Hindlimb muscle (tissue), 1 donor: ENCODE data around the gene FAM124A. TPM values are rescaled to one million over a fixed set of nuclear protein-coding genes. Genes with fewer than 3 reads are reported as not detected.
"Not testable (repeated sequence)": the region's sequence is repeated elsewhere in the genome, so short reads cannot be mapped to it uniquely, and the experiment has no call there.

Experiments
- DNase-seq: peaks from one replicate; pipeline ENCODE4 v3.0.0-alpha.2; 2013
- polyA plus RNA-seq: library from polyadenylated mRNA; unstranded; fragments of 120-200 nt; gene quantifications from one replicate; pipeline ENCODE4 v1.2.1, GENCODE V29; 2013; ENCODE audit not compliant: insufficient read length

The FAM124A gene
- polyA plus RNA-seq, 1 donor: 2.2 TPM

DNA sequence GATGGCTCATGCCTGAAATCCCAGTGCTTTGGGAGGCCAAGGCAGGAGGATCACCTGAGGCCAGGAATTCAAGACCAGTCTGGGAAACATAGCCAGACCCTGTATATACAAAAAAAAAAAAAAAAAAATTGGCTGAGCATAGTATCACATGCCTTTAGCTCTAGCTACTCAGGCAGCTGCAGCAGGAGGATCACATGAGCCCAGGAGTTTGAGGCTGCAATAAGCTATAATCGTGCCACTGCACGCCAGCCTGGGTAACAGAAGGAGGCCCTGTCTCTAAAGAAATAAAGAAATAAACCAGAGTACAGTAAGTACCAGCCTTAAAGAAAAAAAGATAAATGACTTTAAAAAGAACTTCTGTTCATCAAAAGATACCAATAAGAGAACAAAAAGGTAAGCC is 52.9 kb downstream of the FAM124A start:
- DNase-seq: no peak

DNA sequence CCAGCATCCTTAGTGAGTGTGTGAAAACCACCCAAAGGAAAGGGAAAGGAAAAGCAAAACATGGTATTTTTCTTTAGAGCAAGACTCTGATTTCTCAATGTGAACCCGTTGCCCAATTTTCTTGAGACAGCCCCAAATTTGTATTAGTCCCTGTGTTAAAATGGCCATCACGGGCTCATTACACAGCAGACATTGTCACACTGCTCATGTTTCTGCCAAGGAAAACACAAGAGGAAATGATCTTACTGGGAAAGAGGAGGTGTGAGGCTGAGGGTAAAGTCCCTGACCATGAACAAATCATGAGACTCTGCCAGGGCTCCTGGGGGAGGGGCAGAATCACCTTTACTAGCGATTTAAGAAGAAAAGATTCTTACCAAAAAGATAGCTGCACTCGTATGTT is 54.4 kb downstream of the FAM124A start:
- no peak for DNase-seq

GRCh38 chr13:51277928-51278327 is 55.7 kb downstream of the FAM124A start:
- no peak for DNase-seq

DNA sequence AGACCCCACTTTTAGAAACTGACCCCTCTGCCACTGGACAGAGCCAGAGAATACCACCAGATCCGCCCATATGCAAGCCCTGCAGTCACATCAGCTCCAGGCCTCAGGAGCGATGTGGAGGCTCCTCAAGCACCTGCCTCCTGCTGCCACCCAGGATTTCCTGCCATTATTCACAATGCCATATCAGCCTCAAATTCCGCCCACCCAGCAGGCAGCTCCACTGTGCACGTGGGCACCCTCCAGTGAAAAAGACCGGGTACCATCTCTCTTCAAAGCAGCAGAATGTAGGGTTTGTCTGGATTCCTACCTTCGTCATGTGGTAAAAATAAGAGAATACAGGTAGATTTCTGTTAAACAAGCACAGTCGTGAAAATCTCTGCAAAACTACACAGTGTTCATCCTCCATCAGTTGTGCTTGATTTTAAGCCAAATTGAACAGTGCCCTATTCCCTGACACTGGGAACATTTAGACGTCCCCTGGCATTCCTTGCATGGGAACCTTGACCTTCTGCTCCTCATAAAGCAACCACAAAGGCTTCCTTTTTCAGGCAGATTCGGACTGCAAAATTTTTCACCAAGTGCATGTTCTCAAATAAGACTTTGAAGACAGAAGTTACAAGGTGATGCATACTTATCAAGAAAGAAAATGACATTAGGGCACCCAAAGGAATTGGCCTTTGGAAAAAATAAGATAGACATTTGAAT is 56.4 kb downstream of the FAM124A start:
- DNase-seq: no peak

GRCh38 chr13:51280379-51280940 is 58.3 kb downstream of the FAM124A start:
- DNase-seq: no peak

GRCh38 chr13:51282322-51282721 is 60.1 kb downstream of the FAM124A start:
- no peak for DNase-seq

DNA sequence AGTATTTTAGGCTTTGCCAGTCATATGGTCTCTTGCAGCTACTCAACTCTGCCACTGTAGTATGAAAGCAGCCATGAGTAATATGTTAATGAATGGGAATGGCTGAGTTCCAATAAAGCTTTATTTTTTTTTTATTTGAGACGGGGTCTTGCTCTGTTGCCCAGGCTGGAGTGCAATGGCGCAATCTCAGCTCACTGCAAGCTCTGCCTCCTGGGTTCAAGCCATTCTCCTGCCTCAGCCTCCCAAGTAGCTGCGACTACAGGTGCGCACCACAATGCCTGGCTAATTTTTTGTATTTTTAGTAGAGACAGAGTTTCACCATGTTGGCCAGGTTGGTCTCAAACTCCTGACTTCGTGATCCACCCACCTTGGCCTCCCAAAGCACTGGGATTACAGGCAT is 60.7 kb downstream of the FAM124A start:
- DNase-seq: not testable (repeated sequence)

- DNase-seq: no peak
Observed at GRCh38 chr13:51283371-51283770, 61.2 kb downstream of the FAM124A start.

- DNase-seq: no peak
Observed at GRCh38 chr13:51284339-51284738, 62.1 kb downstream of the FAM124A start.

DNA sequence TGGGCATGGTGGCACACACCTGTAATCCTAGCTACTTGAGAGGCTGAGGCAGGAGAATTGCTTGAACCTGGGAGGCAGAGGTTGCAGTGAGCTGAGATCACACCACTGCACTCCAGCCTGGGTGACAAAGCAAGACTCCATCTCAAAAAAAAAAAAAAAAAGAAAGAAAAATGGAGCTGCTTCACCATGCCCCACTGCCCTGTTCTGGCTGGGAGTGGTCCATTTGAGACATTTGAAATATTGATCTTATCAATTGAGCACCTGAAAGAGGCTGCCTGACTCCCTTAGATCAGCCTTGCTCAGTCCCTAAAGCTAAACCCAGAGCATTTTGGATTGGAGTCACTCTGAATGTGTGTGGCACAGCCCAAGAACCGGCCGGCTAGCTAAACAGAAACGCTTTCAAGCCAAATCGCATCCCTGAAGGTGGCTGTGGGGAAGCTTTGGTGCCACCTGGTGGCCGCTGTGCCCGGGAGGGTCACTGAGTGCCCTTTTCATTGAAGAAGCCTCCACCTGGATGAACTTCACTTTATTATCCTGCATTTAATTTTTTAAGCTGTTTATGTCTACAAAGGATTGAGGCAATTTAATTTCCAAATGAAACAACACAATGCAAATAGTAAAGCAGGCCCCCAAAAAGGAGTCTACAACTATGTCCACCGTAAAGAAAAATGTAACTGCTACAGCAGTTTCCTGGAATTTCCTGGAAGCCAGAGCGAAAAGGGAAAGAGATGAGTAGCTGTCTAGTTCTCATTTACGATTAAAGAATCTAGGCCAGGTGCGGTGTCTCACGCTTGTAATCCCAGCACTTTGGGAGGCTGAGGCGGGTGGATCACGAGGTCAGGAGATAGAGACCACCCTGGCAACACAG is 64.2 kb downstream of the FAM124A start:
- DNase-seq: peak; percentile 78

DNA sequence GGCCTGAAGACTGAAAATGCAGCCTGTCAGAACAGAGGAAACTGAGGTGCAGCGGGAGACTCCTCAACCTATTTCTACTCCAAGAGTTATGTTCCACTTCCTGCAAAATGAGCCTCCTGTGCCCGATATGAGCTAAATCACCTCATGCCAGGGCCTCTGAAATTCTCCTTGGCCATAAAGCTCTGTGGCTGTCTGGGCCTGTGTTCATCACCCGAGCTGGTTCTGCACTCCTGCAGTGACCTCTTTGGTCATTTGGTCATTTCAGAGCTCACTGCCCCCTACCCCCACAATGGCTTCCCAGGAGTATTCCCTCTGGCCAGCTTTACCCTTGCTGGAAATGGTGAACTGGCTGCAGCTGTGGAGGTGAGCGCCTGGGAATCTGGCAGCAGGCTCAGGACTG is 65.6 kb downstream of the FAM124A start:
- no peak for DNase-seq

- not testable (repeated sequence) for DNase-seq
Observed at GRCh38 chr13:51288254-51288653, 66.1 kb downstream of the FAM124A start.

DNA sequence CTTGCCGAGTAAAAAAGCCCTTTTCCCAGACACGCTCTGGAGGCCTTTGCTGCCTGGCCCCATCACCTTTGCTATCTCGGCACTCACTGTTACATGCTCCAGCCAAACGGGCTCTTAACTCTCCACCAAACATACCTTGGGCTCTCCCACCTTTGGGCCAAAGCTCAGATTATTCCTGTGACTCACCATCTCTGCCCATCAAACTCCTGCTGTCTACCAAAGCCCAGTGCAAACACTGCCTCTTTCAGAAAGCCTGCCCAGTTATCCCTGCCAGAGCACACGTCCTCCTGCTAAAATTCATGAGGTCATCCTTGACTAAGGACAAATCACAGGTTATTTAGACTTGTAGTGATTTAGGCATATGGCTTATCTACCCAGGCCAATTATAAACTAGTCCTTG is 69.1 kb downstream of the FAM124A start:
- no peak for DNase-seq

DNA sequence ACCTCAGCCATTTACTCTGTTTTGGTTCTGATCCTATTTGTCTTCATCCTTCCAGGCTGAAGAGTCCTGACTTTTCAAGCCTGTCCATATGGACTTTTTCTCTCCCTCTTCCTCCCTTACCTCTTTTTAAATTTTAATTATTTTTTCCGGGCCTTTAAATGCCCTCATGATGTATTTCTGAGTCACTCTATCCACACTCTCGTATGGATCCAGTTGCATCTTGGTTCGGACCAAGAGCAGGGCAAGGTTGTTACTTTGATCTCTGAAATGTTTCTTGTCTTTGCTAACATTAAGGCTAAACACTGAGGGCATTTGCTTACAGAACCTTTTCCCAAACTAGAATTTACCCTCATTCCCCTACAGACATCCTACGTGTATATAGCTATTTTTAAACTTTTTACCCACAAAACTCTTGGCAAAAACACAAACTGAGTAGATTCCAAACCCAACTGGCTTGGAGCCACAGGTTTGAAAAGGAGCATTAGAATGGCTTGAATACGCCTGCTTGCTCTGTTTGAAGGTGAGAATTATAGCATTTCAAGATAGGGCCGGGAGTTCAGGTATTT is 69.9 kb downstream of the FAM124A start:
- no peak for DNase-seq

DNA sequence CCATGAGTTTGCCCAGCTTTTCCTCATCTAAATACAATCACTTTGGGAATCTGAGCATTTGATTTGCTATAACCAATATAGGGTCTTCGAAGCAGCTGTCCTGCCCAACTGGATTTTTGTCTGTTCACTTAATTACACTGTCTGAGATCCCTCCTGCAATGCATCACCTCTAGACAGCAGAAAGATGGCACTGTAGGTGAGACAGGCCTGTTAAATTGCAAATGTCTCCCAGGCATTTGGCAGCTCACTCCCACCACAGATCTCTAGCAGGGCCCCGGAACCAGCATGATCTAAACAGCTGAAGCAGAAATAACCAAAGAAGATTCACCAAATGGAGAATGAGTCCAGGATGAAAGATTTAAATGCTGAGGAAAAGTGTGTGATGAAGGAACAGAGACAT is 75.4 kb downstream of the FAM124A start:
- no peak for DNase-seq

GRCh38 chr13:51298812-51299211 is 76.6 kb downstream of the FAM124A start:
- no peak for DNase-seq

DNA sequence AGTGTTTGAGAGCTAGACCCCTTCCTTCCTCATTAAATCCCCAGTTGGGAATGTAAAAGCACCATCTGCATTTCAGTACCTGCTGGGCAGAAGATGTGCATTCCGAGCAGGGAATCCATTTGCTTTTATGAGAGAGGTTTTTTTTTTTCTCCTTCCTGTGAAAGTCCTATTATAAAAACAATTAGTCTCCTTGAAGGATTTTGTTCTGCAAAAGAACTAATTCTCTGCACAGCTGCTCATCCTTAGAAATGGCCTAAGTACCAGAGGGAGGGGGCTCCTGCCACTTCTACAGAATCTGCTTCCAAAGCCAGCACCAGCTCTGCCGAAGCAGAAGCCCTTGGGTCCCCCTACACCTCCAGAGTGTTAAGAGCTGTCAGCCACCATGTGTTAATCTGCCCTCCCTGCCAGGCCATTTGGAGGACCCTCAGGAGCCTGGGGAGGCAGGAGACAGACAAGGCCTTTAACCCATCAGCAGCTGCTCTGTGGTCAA is 80.9 kb downstream of the FAM124A start:
- DNase-seq: no peak

- no peak for DNase-seq
Observed at GRCh38 chr13:51303882-51304281, 81.7 kb downstream of the FAM124A start.

GRCh38 chr13:51305271-51305967 is 83.2 kb downstream of the FAM124A start:
- no peak for DNase-seq

GRCh38 chr13:51308781-51309180 is 86.6 kb downstream of the FAM124A start:
- DNase-seq: no peak

- DNase-seq: no peak
Observed at GRCh38 chr13:51311231-51311630, 89.0 kb downstream of the FAM124A start.

GRCh38 chr13:51311957-51312520 is 89.8 kb downstream of the FAM124A start:
- no peak for DNase-seq
